Activated CD8-positive, alpha-beta T cell treated with anti-CD3 and anti-CD28 coated beads for 36 hours (primary cell): ENCODE measurements around the gene CASKIN1. TPM values are rescaled to one million over a fixed set of nuclear protein-coding genes. Genes with fewer than 3 reads are reported as not detected.
"Not testable (repeated sequence)": the region's sequence is repeated elsewhere in the genome, so short reads cannot be mapped to it uniquely, and the experiment has no call there.

Experiments used
- ATAC-seq: fragments of 200-7000 bp; cut with Tn5 transposase; one replicate; pipeline ENCODE4 v1.10.0; 2021; ENCODE audit warnings: mild to moderate bottlenecking, moderate library complexity
- CTCF ChIA-PET: fragments of 350-600 bp; sonication (Branson Sonifier 250); formaldehyde crosslinking; loops from one replicate; lab custom pipeline; 2021; ENCODE audit warnings: antibody characterized with exemption; lab: Charles Lee
- POLR2A ChIA-PET: fragments of 350-600 bp; sonication (Branson Sonifier 250); formaldehyde crosslinking; loops from one replicate; lab custom pipeline; 2021; ENCODE audit warnings: antibody characterized with exemption; lab: Charles Lee
- DNase-seq: peaks from one replicate; pipeline ENCODE4 v3.0.0-alpha.2; 2020
- H3K27ac Mint-ChIP-seq: one replicate; pipeline ENCODE4 v1.8.0; 2021; ENCODE audit warnings: mild to moderate bottlenecking, mixed read lengths
- H3K27me3 Mint-ChIP-seq: one replicate; pipeline ENCODE4 v1.8.0; 2021; ENCODE audit warnings: mixed read lengths
- H3K36me3 Mint-ChIP-seq: one replicate; pipeline ENCODE4 v1.8.0; 2021; ENCODE audit warnings: low read depth, mixed read lengths
- H3K4me1 Mint-ChIP-seq: one replicate; pipeline ENCODE4 v1.8.0; 2021; ENCODE audit warnings: low read depth, mixed read lengths
- H3K4me3 Mint-ChIP-seq: one replicate; pipeline ENCODE4 v1.8.0; 2021; ENCODE audit warnings: mild to moderate bottlenecking, moderate library complexity, mixed read lengths
- H3K9me3 Mint-ChIP-seq: one replicate; pipeline ENCODE4 v1.8.0; 2021; ENCODE audit warnings: mixed read lengths
- intact Hi-C: fragments of 100-400 bp; cut with micrococcal nuclease; formaldehyde crosslinking; loops from one replicate; pipeline ENCODE4 v1.10.0; 2022
- microRNA-seq: library from miRNA; unstranded; fragments of <30 nt; microRNA quantifications from one replicate; pipeline ENCODE4 v1.2.0, GENCODE V29; 2022; ENCODE audit warnings: borderline microRNAs expressed, borderline replicate concordance
- total RNA-seq, 2 experiments: library from RNA; stranded (reverse); gene quantifications; one replicate each; pipeline ENCODE4 v1.2.3, GENCODE V29; 2021

Gene CASKIN1
- total RNA-seq, 2 experiments from 2014 or later = 4.4 to 7.2 TPM

GRCh38 chr16:2127630-2128280 lies 68.7 kb downstream of the CASKIN1 start:
- H3K27me3 Mint-ChIP-seq, H3K27ac Mint-ChIP-seq, H3K9me3 Mint-ChIP-seq, H3K4me3 Mint-ChIP-seq, ATAC-seq, H3K36me3 Mint-ChIP-seq, intact Hi-C loops, POLR2A ChIA-PET, CTCF ChIA-PET, DNase-seq: not testable (repeated sequence)
- peaks cover 16% of the 10 kb centered on the region for H3K4me1 Mint-ChIP-seq

Small RNA genes within 50 kb of the gene (microRNA-seq; reads per million reads assigned to microRNA genes)
- gene MIR3180-5 = not detected
- gene MIR4516 = 1.5 reads per million

Other genes with a start within 250 kb of the CASKIN1 start
- not detected for gene RPL3L, start 241.9 kb downstream of the CASKIN1 start, total RNA-seq
- 100 to 1,000 TPM; 126 to 129 TPM for gene NDUFB10, start 237.1 kb downstream of the CASKIN1 start, total RNA-seq
- gene RPS2, start 231.8 kb downstream of the CASKIN1 start, total RNA-seq = 1,000 to 10,000 TPM; 5,572 to 5,598 TPM
- gene RNF151, start 229.7 kb downstream of the CASKIN1 start, total RNA-seq = not detected
- 10 to 100 TPM; 54.4 to 56.0 TPM for gene TBL3, start 224.6 kb downstream of the CASKIN1 start, total RNA-seq
- under 1 TPM in 1 of 2 experiments, not detected in 1; 0.31 TPM for gene NOXO1, start 215.1 kb downstream of the CASKIN1 start, total RNA-seq
- 10 to 100 TPM; 33.5 to 33.9 TPM for gene GFER, start 212.4 kb downstream of the CASKIN1 start, total RNA-seq
- 1 to 10 TPM; 5.4 to 7.2 TPM for gene SYNGR3, start 206.6 kb downstream of the CASKIN1 start, total RNA-seq
- gene ZNF598, start 186.8 kb downstream of the CASKIN1 start, total RNA-seq = 10 to 100 TPM; 85.5 to 90.3 TPM
- 10 to 100 TPM; 24.3 to 28.3 TPM for gene NPW, start 176.8 kb downstream of the CASKIN1 start, total RNA-seq
- gene NHERF2, start 169.7 kb downstream of the CASKIN1 start, total RNA-seq = 1 to 10 TPM; 2.8 to 3.0 TPM
- 10 to 100 TPM; 28.2 to 29.8 TPM for gene NTHL1, start 148.8 kb downstream of the CASKIN1 start, total RNA-seq
- gene TSC2, start 148.6 kb downstream of the CASKIN1 start, total RNA-seq = 10 to 100 TPM; 54.4 to 57.3 TPM
- gene PKD1, start 60.7 kb downstream of the CASKIN1 start, total RNA-seq = 10 to 100 TPM; 74.7 to 85.1 TPM
- gene RAB26, start 48.0 kb downstream of the CASKIN1 start, total RNA-seq = under 1 TPM; 0.34 to 0.49 TPM
- 10 to 100 TPM; 74.8 to 80.2 TPM for gene TRAF7, start 40.8 kb downstream of the CASKIN1 start, total RNA-seq
- gene MLST8, start 8.8 kb upstream of the CASKIN1 start, total RNA-seq = 10 to 100 TPM; 70.0 to 70.7 TPM
- gene BRICD5, start 14.3 kb upstream of the CASKIN1 start, total RNA-seq = 1 to 10 TPM; 6.6 to 6.9 TPM
- gene PGP, start 18.2 kb upstream of the CASKIN1 start, total RNA-seq = 10 to 100 TPM; 19.8 to 20.1 TPM
- gene E4F1, start 27.0 kb upstream of the CASKIN1 start, total RNA-seq = 10 to 100 TPM; 19.4 to 21.1 TPM
- gene DNASE1L2, start 39.8 kb upstream of the CASKIN1 start, total RNA-seq = under 1 TPM; 0.32 to 0.51 TPM
- gene ECI1, start 55.0 kb upstream of the CASKIN1 start, total RNA-seq = 10 to 100 TPM; 37.4 to 40.5 TPM
- 100 to 1,000 TPM; 334 to 358 TPM for gene RNPS1, start 71.5 kb upstream of the CASKIN1 start, total RNA-seq
- 1 to 10 TPM; 2.9 to 3.6 TPM for gene ABCA3, start 144.1 kb upstream of the CASKIN1 start, total RNA-seq
- gene CCNF, start 232.8 kb upstream of the CASKIN1 start, total RNA-seq = 10 to 100 TPM; 43.5 TPM